Activated naive CD4-positive, alpha-beta T cell treated with Interleukin-2 at 50 U/mL for 16 hours (primary cell): ENCODE data around the gene GOLGA6L10.
"Not testable (repeated sequence)": the region's sequence is repeated elsewhere in the genome, so short reads cannot be mapped to it uniquely, and the experiment has no call there.

Experiments
- DNase-seq: peaks from one replicate; pipeline ENCODE4 v3.0.0-alpha.2; 2020

Gene GOLGA6L10

GRCh38 chr15:82317091-82317489 is 32.2 kb downstream of the GOLGA6L10 start:
- no peak for DNase-seq

GRCh38 chr15:82316247-82317090 is 32.8 kb downstream of the GOLGA6L10 start:
- DNase-seq = not testable (repeated sequence)

GRCh38 chr15:82315519-82316246 is 33.6 kb downstream of the GOLGA6L10 start:
- DNase-seq = no peak

- DNase-seq = no peak
These were observed 34.3 kb downstream of the GOLGA6L10 start for GRCh38 chr15:82314769-82315518.

GRCh38 chr15:82313951-82314768 is 35.1 kb downstream of the GOLGA6L10 start:
- DNase-seq = not testable (repeated sequence)

GRCh38 chr15:82313446-82313845 is 35.8 kb downstream of the GOLGA6L10 start:
- DNase-seq = no peak

- DNase-seq = no peak
These were observed 36.5 kb downstream of the GOLGA6L10 start for GRCh38 chr15:82312586-82313349.

GRCh38 chr15:82311321-82311720 is 38.0 kb downstream of the GOLGA6L10 start:
- not testable (repeated sequence) for DNase-seq

GRCh38 chr15:82309802-82310201 is 39.5 kb downstream of the GOLGA6L10 start:
- no peak for DNase-seq

GRCh38 chr15:82307714-82308081 is 41.6 kb downstream of the GOLGA6L10 start:
- DNase-seq = no peak

GRCh38 chr15:82306791-82307713 is 42.2 kb downstream of the GOLGA6L10 start:
- DNase-seq = no peak

- DNase-seq = no peak
These were observed 43.6 kb downstream of the GOLGA6L10 start for GRCh38 chr15:82305621-82306048.

- DNase-seq = no peak
These were observed 44.5 kb downstream of the GOLGA6L10 start for GRCh38 chr15:82304778-82305090.

GRCh38 chr15:82303956-82304777 is 45.1 kb downstream of the GOLGA6L10 start:
- DNase-seq = no peak

GRCh38 chr15:82301296-82302016 is 47.8 kb downstream of the GOLGA6L10 start:
- no peak for DNase-seq

GRCh38 chr15:82300883-82301282 is 48.4 kb downstream of the GOLGA6L10 start:
- DNase-seq = no peak

- not testable (repeated sequence) for DNase-seq
These were observed 48.9 kb downstream of the GOLGA6L10 start for GRCh38 chr15:82300326-82300725.

- not testable (repeated sequence) for DNase-seq
These were observed 49.8 kb downstream of the GOLGA6L10 start for GRCh38 chr15:82299511-82299914.

GRCh38 chr15:82298520-82298919 is 50.8 kb downstream of the GOLGA6L10 start:
- peak; percentile 58 for DNase-seq
